B cell (primary cell): ENCODE measurements around the gene MLLT10.

Experiments used
- CTCF ChIP-seq: fragments of 200-600 bp; IDR thresholded peaks from one replicate; pipeline ENCODE4 v1.8.0; 2022; ENCODE audit warnings: antibody characterized with exemption, mild to moderate bottlenecking
- EZH2 ChIP-seq: IDR thresholded peaks from 2 replicates; pipeline ENCODE4 v1.6.1; 2012; ENCODE audit warnings: borderline replicate concordance, low read depth, mild to moderate bottlenecking, moderate library complexity, low read length; ENCODE audit not compliant: insufficient read depth, poor library complexity, severe bottlenecking

DNA sequence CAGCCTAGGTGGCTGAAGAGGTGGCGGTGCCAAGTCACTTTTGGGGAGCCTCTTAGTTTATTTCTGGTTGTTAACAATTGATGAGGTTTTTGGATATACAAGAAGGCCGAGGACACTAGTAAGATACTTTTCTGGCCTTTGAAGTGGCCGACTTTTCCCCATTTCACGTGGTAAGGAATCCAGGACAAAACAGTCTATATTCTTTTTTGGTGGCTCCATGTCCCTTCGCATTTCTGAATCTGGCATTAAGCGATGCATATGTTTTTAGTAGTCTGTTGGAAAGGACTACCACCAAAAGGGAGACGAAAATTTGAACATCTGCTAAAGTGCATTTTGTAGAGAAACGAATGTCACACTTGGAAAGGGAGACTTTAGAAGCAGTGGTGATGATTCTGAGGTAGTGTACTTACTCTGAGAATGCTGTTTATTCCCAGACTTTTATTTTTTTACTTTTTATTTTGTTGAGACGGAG lies 1.5 kb downstream of the MLLT10 start:
- TF ChIP-seq CTCF: no peak
- no peak for TF ChIP-seq EZH2
